ENCODE results near the gene GTF2H4.

The GTF2H4 gene

GRCh38 chr6:30891816-30892538 lies 16.0 kb upstream of the GTF2H4 start:
- TF ChIP-seq CTCF (IDR thresholded peaks at IDR 0.05; ENCODE audit: insufficient read depth, low read depth, low read length, missing control alignments) = no peak
- DNase-seq (ENCODE audit: low read depth) = no peak
- H3K4me3 ChIP-seq (ENCODE audit: low read length) = no peak overlapping the region

GRCh38 chr6:30893001-30893591 lies 14.9 kb upstream of the GTF2H4 start:
- no peak overlapping the region for H3K4me3 ChIP-seq (ENCODE audit: low read length)
- DNase-seq (ENCODE audit: low read depth) = no peak
- no peak for TF ChIP-seq CTCF (IDR thresholded peaks at IDR 0.05; ENCODE audit: insufficient read depth, low read depth, low read length, missing control alignments)

GRCh38 chr6:30893666-30894065 lies 14.3 kb upstream of the GTF2H4 start:
- H3K4me3 ChIP-seq (ENCODE audit: low read length) = no peak overlapping the region
- TF ChIP-seq CTCF (IDR thresholded peaks at IDR 0.05; ENCODE audit: insufficient read depth, low read depth, low read length, missing control alignments) = no peak
- no peak for DNase-seq (ENCODE audit: low read depth)

- no peak for DNase-seq (ENCODE audit: low read depth)
- TF ChIP-seq CTCF (IDR thresholded peaks at IDR 0.05; ENCODE audit: insufficient read depth, low read depth, low read length, missing control alignments) = no peak
- H3K4me3 ChIP-seq (ENCODE audit: low read length) = no peak overlapping the region
Observed at GRCh38 chr6:30894381-30894780, 13.6 kb upstream of the GTF2H4 start.

- TF ChIP-seq CTCF (IDR thresholded peaks at IDR 0.05; ENCODE audit: insufficient read depth, low read depth, low read length, missing control alignments) = no peak
- no peak for DNase-seq (ENCODE audit: low read depth)
- no peak overlapping the region for H3K4me3 ChIP-seq (ENCODE audit: low read length)
Observed at GRCh38 chr6:30894935-30895334, 13.1 kb upstream of the GTF2H4 start.

- TF ChIP-seq CTCF (IDR thresholded peaks at IDR 0.05; ENCODE audit: insufficient read depth, low read depth, low read length, missing control alignments) = no peak
- H3K4me3 ChIP-seq (ENCODE audit: low read length) = no peak overlapping the region
- no peak for DNase-seq (ENCODE audit: low read depth)
Observed at GRCh38 chr6:30895343-30895742, 12.7 kb upstream of the GTF2H4 start.

GRCh38 chr6:30896541-30896940 lies 11.5 kb upstream of the GTF2H4 start:
- TF ChIP-seq CTCF (IDR thresholded peaks at IDR 0.05; ENCODE audit: insufficient read depth, low read depth, low read length, missing control alignments) = no peak
- no peak overlapping the region for H3K4me3 ChIP-seq (ENCODE audit: low read length)
- DNase-seq (ENCODE audit: low read depth) = no peak

All from epithelial cell of esophagus (primary cell).